CD14-positive monocyte (primary cell): ENCODE measurements around the gene SNRPA1. TPM values are rescaled to one million over a fixed set of nuclear protein-coding genes. Genes with fewer than 3 reads are reported as not detected.

Experiments used
- DNase-seq, 3 donors: peaks; one replicate each; pipeline ENCODE4 v3.0.0-alpha.2; 2011 to 2022
- H2AFZ ChIP-seq: 2 replicates; pipeline ENCODE4 v1.6.0; 2012; ENCODE audit warnings: mild to moderate bottlenecking, low read depth, low read length, inconsistent platforms; ENCODE audit not compliant: insufficient read depth, poor library complexity, severe bottlenecking
- H3K27ac ChIP-seq, 2 donors: 1 replicate in 1 of 2; 2 replicates in 1 of 2; pipeline ENCODE4 v1.5.1; 2012 to 2013; ENCODE audit warnings: low read length in 2 of 2, control low read depth in 1 of 2, inconsistent platforms in 1 of 2, low read depth in 1 of 2, mild to moderate bottlenecking in 1 of 2
- H3K27me3 ChIP-seq, 2 donors: one replicate each; pipeline versions ENCODE4 v1.6.0 to v1.6.1; 2011 to 2013; ENCODE audit warnings: low read length in 2 of 2; ENCODE audit not compliant: control insufficient read depth in 2 of 2, insufficient read depth in 2 of 2
- H3K36me3 ChIP-seq, 2 donors: replicated peaks in 1 of 2; 1 replicate in 1 of 2; 2 replicates in 1 of 2; pipeline versions ENCODE4 v1.5.1 to v1.6.1; 2012 to 2013; ENCODE audit warnings: low read length in 2 of 2, control low read depth in 1 of 2, inconsistent platforms in 1 of 2, mild to moderate bottlenecking in 1 of 2; ENCODE audit not compliant: insufficient read depth in 2 of 2, control insufficient read depth in 1 of 2
- H3K4me1 ChIP-seq, 2 donors: 1 replicate in 1 of 2; 2 replicates in 1 of 2; pipeline versions ENCODE4 v1.5.1 to v1.6.1; 2012 to 2013; ENCODE audit warnings: low read length in 2 of 2, control low read depth in 1 of 2, inconsistent platforms in 1 of 2, mild to moderate bottlenecking in 1 of 2, moderate library complexity in 1 of 2; ENCODE audit not compliant: insufficient read depth in 2 of 2, control insufficient read depth in 1 of 2
- H3K4me2 ChIP-seq: replicated peaks from 2 replicates; pipeline ENCODE3; 2012; ENCODE audit warnings: low read length, moderate library complexity, mild to moderate bottlenecking; ENCODE audit not compliant: poor library complexity, severe bottlenecking; ENCODE audit errors: extremely low read depth
- H3K4me3 ChIP-seq, 3 experiments: fragments of 200-600 bp in 1 of 3; sonication (generic) in 1 of 3; replicated peaks in 1 of 3; 1 replicate in 2 of 3; 2 replicates in 1 of 3; pipeline ENCODE4 v1.5.1; 2011 to 2013; ENCODE audit warnings: low read length in 3 of 3, mild to moderate bottlenecking in 3 of 3, control low read depth in 2 of 3, low read depth in 2 of 3, inconsistent platforms in 1 of 3, moderate library complexity in 1 of 3
- H3K79me2 ChIP-seq: 2 replicates; pipeline ENCODE4 v1.6.0; 2012; ENCODE audit warnings: mild to moderate bottlenecking, control low read depth, inconsistent platforms, low read length, moderate library complexity; ENCODE audit not compliant: insufficient read depth
- H3K9ac ChIP-seq: 2 replicates; pipeline ENCODE4 v1.6.0; 2017; ENCODE audit warnings: low read length, mild to moderate bottlenecking; ENCODE audit not compliant: insufficient read depth, poor library complexity, severe bottlenecking
- H3K9me3 ChIP-seq, 2 donors: replicated peaks in 1 of 2; 1 replicate in 1 of 2; 2 replicates in 1 of 2; pipeline versions ENCODE4 v1.5.1 to v1.6.1; 2012 to 2013; ENCODE audit warnings: low read length in 2 of 2, control low read depth in 1 of 2; ENCODE audit not compliant: control insufficient read depth in 1 of 2, insufficient read depth in 1 of 2
- H4K20me1 ChIP-seq: 2 replicates; pipeline ENCODE4 v1.6.0; 2012; ENCODE audit warnings: mild to moderate bottlenecking, low read length, control low read depth, moderate library complexity; ENCODE audit not compliant: insufficient read depth
- H3K27ac Mint-ChIP-seq, 7 donors: one replicate each; pipeline ENCODE4 v1.8.0; 2020; ENCODE audit warnings: mild to moderate bottlenecking in 7 of 7, mixed read lengths in 7 of 7, moderate library complexity in 6 of 7, inconsistent platforms in 2 of 7
- H3K27me3 Mint-ChIP-seq, 3 donors: one replicate each; pipeline ENCODE4 v1.8.0; 2021 to 2022; ENCODE audit warnings: low read depth in 3 of 3, mild to moderate bottlenecking in 3 of 3, mixed read lengths in 3 of 3, moderate library complexity in 3 of 3, inconsistent platforms in 1 of 3
- H3K36me3 Mint-ChIP-seq, 2 donors: one replicate each; pipeline ENCODE4 v1.8.0; 2020; ENCODE audit warnings: mixed read lengths in 2 of 2, inconsistent platforms in 1 of 2, mild to moderate bottlenecking in 1 of 2
- H3K4me1 Mint-ChIP-seq: one replicate; pipeline ENCODE4 v1.8.0; 2020; ENCODE audit warnings: mild to moderate bottlenecking, mixed read lengths
- H3K4me3 Mint-ChIP-seq, 2 donors: one replicate each; pipeline ENCODE4 v1.8.0; 2020; ENCODE audit warnings: mild to moderate bottlenecking in 2 of 2, mixed read lengths in 2 of 2, moderate library complexity in 1 of 2
- H3K9me3 Mint-ChIP-seq, 7 donors: one replicate each; pipeline ENCODE4 v1.8.0; 2020 to 2022; ENCODE audit warnings: mixed read lengths in 7 of 7, mild to moderate bottlenecking in 6 of 7, moderate library complexity in 6 of 7, inconsistent platforms in 2 of 7
- WGBS: methylation state at CpG from one replicate; pipeline ENCODE4 v1.1.5; 2013; ENCODE audit warnings: missing lambda C conversion rate; ENCODE audit not compliant: insufficient coverage; 5-methylcytosine and 5-hydroxymethylcytosine counted together
- intact Hi-C, 2 donors: fragments of 100-400 bp; cut with micrococcal nuclease; formaldehyde crosslinking; loops; one replicate each; pipeline versions ENCODE4 v1.15.0 to v1.15.1; 2023
- polyA plus RNA-seq, 3 donors: library from polyadenylated mRNA; depleted of rRNA in 1 of 3; unstranded in 2 of 3; stranded (reverse) in 1 of 3; fragments of 300-500 nt in 2 of 3; fragments of >200 nt in 1 of 3; fragmentation: Illumina TruSeq in 2 of 3; gene quantifications; 1 replicate in 2 of 3; 2 replicates in 1 of 3; pipeline ENCODE4 v1.2.3, GENCODE V29; 2012 to 2021
- TF ChIP-seq, protein P1 (sequence below): fragments of 200-600 bp; IDR thresholded peaks from one replicate; pipeline ENCODE4 v1.8.0; 2022; ENCODE audit warnings: antibody characterized with exemption, mild to moderate bottlenecking

Gene SNRPA1
- polyA plus RNA-seq, 3 donors = 23.8 to 65.5 (median 35.4) TPM

DNA sequence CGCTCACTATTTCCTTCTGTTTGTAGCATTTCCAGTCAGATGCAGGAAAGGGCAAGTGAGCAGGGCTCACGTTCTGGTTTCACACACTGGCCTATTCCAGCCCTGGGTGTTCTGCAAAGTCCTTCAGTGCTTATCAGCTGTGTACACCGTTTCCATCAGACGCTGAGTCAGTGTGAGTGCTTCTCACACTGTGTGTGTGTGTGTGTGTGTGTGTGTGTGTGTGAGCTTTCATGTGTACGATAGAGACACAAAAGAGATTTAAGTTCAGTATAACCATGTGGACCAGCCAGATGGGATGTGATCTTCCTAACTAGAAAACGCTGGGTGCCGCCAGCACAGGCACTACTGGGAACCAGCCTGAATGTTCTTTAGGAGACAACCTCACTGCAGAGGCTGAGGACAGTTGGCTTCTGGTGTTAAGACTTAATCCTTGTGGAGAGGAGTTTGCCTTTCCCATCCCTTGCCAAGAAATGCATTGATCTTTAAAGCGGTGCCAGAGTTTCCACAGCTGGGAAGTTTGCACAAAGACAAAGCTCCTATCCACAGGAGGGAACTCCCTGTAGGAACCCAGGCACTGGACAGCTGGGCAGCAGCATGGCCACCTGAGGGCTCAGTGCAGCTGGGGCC lies 39.3 kb downstream of the SNRPA1 start:
- H3K9me3 Mint-ChIP-seq = no peaks in the 10 kb centered on the region
- peaks cover 16% of the 10 kb centered on the region for H3K79me2 ChIP-seq
- H3K36me3 ChIP-seq = no peaks in the 10 kb centered on the region
- intact Hi-C loops = loop anchor here (5.0 to 10.0 kb wide), 3 partner anchors 238 to 341 kb away; partner anchors contain the start of gene LRRK1 (in 1 of the 2)
- DNase-seq = no peak
- H2AFZ ChIP-seq = no peak overlapping the region
- H3K4me1 Mint-ChIP-seq = peaks cover 16% of the 10 kb centered on the region
- H3K27ac Mint-ChIP-seq = peak overlapping the region in 1 of 7 donors; percentile 63
- WGBS = 25% methylated on average over 7 of the region's 8 CpGs
- peaks cover 2% of the 10 kb centered on the region for H4K20me1 ChIP-seq
- peak overlapping the region in 1 of 2 donors; percentile 26 for H3K4me3 Mint-ChIP-seq
- peaks cover 10 to 12% of the 10 kb centered on the region in 2 donors for H3K4me1 ChIP-seq
- peaks cover 10 to 26% (median 17%) of the 10 kb centered on the region in 3 donors for H3K27me3 Mint-ChIP-seq
- no peaks in the 10 kb centered on the region for H3K36me3 Mint-ChIP-seq
- H3K4me3 ChIP-seq = no peak overlapping the region
- H3K9ac ChIP-seq = no peak overlapping the region
- no peak overlapping the region for H3K27ac ChIP-seq
- no peak overlapping the region for H3K4me2 ChIP-seq
- TF ChIP-seq, protein P1, sequence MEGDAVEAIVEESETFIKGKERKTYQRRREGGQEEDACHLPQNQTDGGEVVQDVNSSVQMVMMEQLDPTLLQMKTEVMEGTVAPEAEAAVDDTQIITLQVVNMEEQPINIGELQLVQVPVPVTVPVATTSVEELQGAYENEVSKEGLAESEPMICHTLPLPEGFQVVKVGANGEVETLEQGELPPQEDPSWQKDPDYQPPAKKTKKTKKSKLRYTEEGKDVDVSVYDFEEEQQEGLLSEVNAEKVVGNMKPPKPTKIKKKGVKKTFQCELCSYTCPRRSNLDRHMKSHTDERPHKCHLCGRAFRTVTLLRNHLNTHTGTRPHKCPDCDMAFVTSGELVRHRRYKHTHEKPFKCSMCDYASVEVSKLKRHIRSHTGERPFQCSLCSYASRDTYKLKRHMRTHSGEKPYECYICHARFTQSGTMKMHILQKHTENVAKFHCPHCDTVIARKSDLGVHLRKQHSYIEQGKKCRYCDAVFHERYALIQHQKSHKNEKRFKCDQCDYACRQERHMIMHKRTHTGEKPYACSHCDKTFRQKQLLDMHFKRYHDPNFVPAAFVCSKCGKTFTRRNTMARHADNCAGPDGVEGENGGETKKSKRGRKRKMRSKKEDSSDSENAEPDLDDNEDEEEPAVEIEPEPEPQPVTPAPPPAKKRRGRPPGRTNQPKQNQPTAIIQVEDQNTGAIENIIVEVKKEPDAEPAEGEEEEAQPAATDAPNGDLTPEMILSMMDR = no peak
- H3K9me3 ChIP-seq = no peaks in the 10 kb centered on the region
- H3K27me3 ChIP-seq = peaks cover 0 to 6% of the 10 kb centered on the region in 2 donors

- Mint-ChIP-seq H3K36me3 (peaks cover 0 to 3% of the 10 kb centered on the region in 2 donors), H3K27ac (no peak overlapping the region), H3K4me1 (peaks cover 23% of the 10 kb centered on the region), H3K27me3 (peaks cover 7 to 21% (median 17%) of the 10 kb centered on the region in 3 donors), H3K4me3 (peak overlapping the region in 1 of 2 donors; percentile 26), H3K9me3 (no peaks in the 10 kb centered on the region)
- DNase-seq = no peak
- Histone ChIP-seq H4K20me1 (peaks cover 9% of the 10 kb centered on the region), H3K4me3 (no peak overlapping the region), H3K9ac (no peak overlapping the region), H3K27me3 (peaks cover 0 to 6% of the 10 kb centered on the region in 2 donors), H3K27ac (no peak overlapping the region), H3K4me2 (no peak overlapping the region), H3K9me3 (no peaks in the 10 kb centered on the region), H3K36me3 (no peaks in the 10 kb centered on the region), H2AFZ (no peak overlapping the region), H3K4me1 (peaks cover 17 to 19% of the 10 kb centered on the region in 2 donors), H3K79me2 (peaks cover 23% of the 10 kb centered on the region)
- TF ChIP-seq, protein P1 = no peak
- WGBS = 90% methylated on average over 1 of the region's 5 CpGs
- intact Hi-C loops = loop anchor here (5.0 to 10.0 kb wide), 3 partner anchors 238 to 340 kb away; partner anchors contain the start of gene LRRK1 (in 1 of the 2)
These were observed 40.0 kb downstream of the SNRPA1 start for GRCh38 chr15:101255051-101255395.
